Osteoblast (primary cell): ENCODE data around the gene CP. TPM values are rescaled to one million over a fixed set of nuclear protein-coding genes. Genes with fewer than 3 reads are reported as not detected.

ENCODE experiments used
- DNase-seq: peaks from one replicate; pipeline ENCODE4 v3.0.0; 2011; ENCODE audit warnings: low spot score, mixed read lengths; ENCODE audit not compliant: insufficient read length; ENCODE audit errors: missing footprints
- H2AFZ ChIP-seq: 2 replicates; pipeline ENCODE4 v1.6.0; 2011; ENCODE audit warnings: mild to moderate bottlenecking, low read length
- H3K27ac ChIP-seq: 2 replicates; pipeline ENCODE4 v1.5.1; 2011; ENCODE audit warnings: mild to moderate bottlenecking, low read depth, low read length, moderate library complexity
- H3K27me3 ChIP-seq: 2 replicates; pipeline ENCODE4 v1.6.0; 2012; ENCODE audit warnings: mild to moderate bottlenecking, control low read depth, inconsistent platforms, low read length, moderate library complexity; ENCODE audit not compliant: insufficient read depth
- H3K36me3 ChIP-seq: 2 replicates; pipeline ENCODE4 v1.5.1; 2011; ENCODE audit warnings: mild to moderate bottlenecking, low read length, control low read depth, moderate library complexity; ENCODE audit not compliant: insufficient read depth
- H3K4me1 ChIP-seq: 2 replicates; pipeline ENCODE4 v1.5.1; 2011; ENCODE audit warnings: mild to moderate bottlenecking, low read length, control low read depth, moderate library complexity; ENCODE audit not compliant: insufficient read depth
- H3K4me2 ChIP-seq: 2 replicates; pipeline ENCODE4 v1.6.0; 2011; ENCODE audit warnings: mild to moderate bottlenecking, low read length; ENCODE audit not compliant: insufficient read depth
- H3K4me3 ChIP-seq: fragments of 200-600 bp; sonication (generic); 3 replicates; pipeline ENCODE4 v1.5.1; 2012; ENCODE audit warnings: mild to moderate bottlenecking, low read length, inconsistent platforms; ENCODE audit not compliant: insufficient read depth
- H3K79me2 ChIP-seq: 2 replicates; pipeline ENCODE4 v1.6.0; 2012; ENCODE audit warnings: mild to moderate bottlenecking, low read length, control low read depth, inconsistent platforms; ENCODE audit not compliant: insufficient read depth
- H3K9me3 ChIP-seq: 2 replicates; pipeline ENCODE4 v1.5.1; 2011; ENCODE audit warnings: low read depth, low read length, control low read depth
- H4K20me1 ChIP-seq: 2 replicates; pipeline ENCODE4 v1.6.0; 2012; ENCODE audit warnings: mild to moderate bottlenecking, low read length, control low read depth; ENCODE audit not compliant: insufficient read depth
- CTCF ChIP-seq: IDR thresholded peaks from 2 replicates; pipeline ENCODE4 v1.5.1; 2011; ENCODE audit warnings: mild to moderate bottlenecking, low read depth, low read length, moderate library complexity; ENCODE audit errors: extremely low read depth
- total RNA-seq: library from RNA; depleted of rRNA; stranded (reverse); fragments of >200 nt; gene quantifications from 2 replicates; pipeline ENCODE4 v1.2.3, GENCODE V29; 2012

CP gene
- total RNA-seq, 1 donor: 1.4 TPM

GRCh38 chr3:149151843-149152242, 69.8 kb downstream of the CP start:
- peaks cover 25% of the 10 kb centered on the region for H3K4me1 ChIP-seq
- H3K4me2 ChIP-seq: peak overlapping the region; percentile 30
- H3K36me3 ChIP-seq: peaks cover 35% of the 10 kb centered on the region
- H3K27ac ChIP-seq: peak overlapping the region; percentile 51
- peak; percentile 34 for DNase-seq
- H4K20me1 ChIP-seq: no peaks in the 10 kb centered on the region
- no peaks in the 10 kb centered on the region for H3K9me3 ChIP-seq
- no peaks in the 10 kb centered on the region for H3K79me2 ChIP-seq
- TF ChIP-seq CTCF: no peak
- H2AFZ ChIP-seq: no peak overlapping the region
- H3K27me3 ChIP-seq: no peaks in the 10 kb centered on the region
- no peak overlapping the region for H3K4me3 ChIP-seq

- Histone ChIP-seq H4K20me1 (no peaks in the 10 kb centered on the region), H2AFZ (no peak overlapping the region), H3K27me3 (no peaks in the 10 kb centered on the region), H3K4me3 (no peak overlapping the region), H3K4me2 (no peak overlapping the region), H3K27ac (no peak overlapping the region), H3K79me2 (no peaks in the 10 kb centered on the region), H3K36me3 (peaks cover 27% of the 10 kb centered on the region), H3K4me1 (peaks cover 25% of the 10 kb centered on the region), H3K9me3 (no peaks in the 10 kb centered on the region)
- DNase-seq: no peak
- TF ChIP-seq CTCF: no peak
Observed at GRCh38 chr3:149150436-149150835, 71.2 kb downstream of the CP start.

- no peaks in the 10 kb centered on the region for H3K9me3 ChIP-seq
- no peaks in the 10 kb centered on the region for H4K20me1 ChIP-seq
- TF ChIP-seq CTCF: no peak
- H3K4me3 ChIP-seq: no peak overlapping the region
- no peak overlapping the region for H3K27ac ChIP-seq
- no peaks in the 10 kb centered on the region for H3K4me1 ChIP-seq
- H3K27me3 ChIP-seq: no peaks in the 10 kb centered on the region
- DNase-seq: peak; percentile 1
- H3K79me2 ChIP-seq: no peaks in the 10 kb centered on the region
- peaks cover 42% of the 10 kb centered on the region for H3K36me3 ChIP-seq
- H3K4me2 ChIP-seq: no peak overlapping the region
- no peak overlapping the region for H2AFZ ChIP-seq
Observed at GRCh38 chr3:149145974-149146373, 75.7 kb downstream of the CP start.

GRCh38 chr3:149145356-149145755, 76.3 kb downstream of the CP start:
- H3K4me1 ChIP-seq: no peaks in the 10 kb centered on the region
- H4K20me1 ChIP-seq: no peaks in the 10 kb centered on the region
- no peaks in the 10 kb centered on the region for H3K79me2 ChIP-seq
- no peak overlapping the region for H3K27ac ChIP-seq
- TF ChIP-seq CTCF: no peak
- H3K4me2 ChIP-seq: no peak overlapping the region
- no peak overlapping the region for H2AFZ ChIP-seq
- H3K4me3 ChIP-seq: no peak overlapping the region
- DNase-seq: no peak
- peaks cover 40% of the 10 kb centered on the region for H3K36me3 ChIP-seq
- H3K27me3 ChIP-seq: no peaks in the 10 kb centered on the region
- H3K9me3 ChIP-seq: no peaks in the 10 kb centered on the region
